Upper lobe of right lung (tissue), 1 donor: ENCODE data around the gene BACH1. TPM values are rescaled to one million over a fixed set of nuclear protein-coding genes. Genes with fewer than 3 reads are reported as not detected.
"Not testable (repeated sequence)": the region's sequence is repeated elsewhere in the genome, so short reads cannot be mapped to it uniquely, and the experiment has no call there.

Experiments
- ATAC-seq: fragments of 200-7000 bp; cut with Tn5 transposase; one replicate; pipeline ENCODE4 v1.9.1; 2020; ENCODE audit warnings: mild to moderate bottlenecking, moderate library complexity
- DNase-seq: peaks from one replicate; pipeline ENCODE4 v3.0.0-alpha.2; 2020
- H3K27ac ChIP-seq: fragments of 200-600 bp; one replicate; pipeline ENCODE4 v1.8.0; 2022
- H3K27me3 ChIP-seq: fragments of 200-600 bp; one replicate; pipeline ENCODE4 v1.8.0; 2022; ENCODE audit warnings: mild to moderate bottlenecking
- H3K36me3 ChIP-seq: fragments of 200-600 bp; one replicate; pipeline ENCODE4 v1.8.0; 2022
- H3K4me1 ChIP-seq: fragments of 200-600 bp; one replicate; pipeline ENCODE4 v1.8.0; 2022
- H3K4me3 ChIP-seq: fragments of 200-600 bp; one replicate; pipeline ENCODE4 v1.8.0; 2022; ENCODE audit warnings: mild to moderate bottlenecking
- H3K9me3 ChIP-seq: fragments of 200-600 bp; one replicate; pipeline ENCODE4 v1.8.0; 2022
- CTCF ChIP-seq: fragments of 200-600 bp; IDR thresholded peaks from one replicate; pipeline ENCODE4 v1.8.0; 2022; ENCODE audit warnings: antibody characterized with exemption
- intact Hi-C: fragments of 100-400 bp; cut with DNase I; formaldehyde crosslinking; loops from one replicate; pipeline ENCODE4 v1.11.0; 2022
- long read RNA-seq: library from polyadenylated mRNA; unstranded; transcript quantifications from one replicate; pipeline ENCODE4 v2.0.0, GENCODE V29; 2021
- total RNA-seq: library from RNA; stranded (reverse); fragmentation: NEBNext Ultra II Directional; extraction: Animal tissue kit (Norgen Biotek cat#: 25700); gene quantifications from one replicate; pipeline ENCODE4 v1.2.1, GENCODE V29; 2021
- donor health status: DM: no; HTN: yes; CAD: no; lungs with severe emphysema.

Gene BACH1
- 125 TPM for total RNA-seq
- long read RNA-seq, full-length matches to known transcripts: 47 of 92 reads
- long read RNA-seq, partial matches to known transcripts: 15 of 92 reads
- long read RNA-seq, other reads (novel, unspliced or antisense): 30 of 92 reads

GRCh38 chr21:29298348-29299045, at the start of gene BACH1:
TSS of gene BACH1 (plus strand) at chr21:29298922. CDS start at chr21:29321281, 22,359 bp downstream.
- DNase-seq (peak; percentile 96), ATAC-seq (peak; percentile 93)
- Histone ChIP-seq H3K4me1 (peaks cover 35% of the 10 kb centered on the region), H3K4me3 (peak within 1 kb of the TSS; percentile 77), H3K9me3 (no peaks in the 10 kb centered on the region), H3K36me3 (no peaks in the 10 kb centered on the region), H3K27me3 (no peaks in the 10 kb centered on the region), H3K27ac (peak within 1 kb of the TSS; percentile 92)
- peak; percentile 43 for TF ChIP-seq CTCF
- intact Hi-C loops: no loop called here

GRCh38 chr21:29249289-29249688, 49.4 kb upstream of the BACH1 start:
- H3K27me3 ChIP-seq, DNase-seq, intact Hi-C loops: not testable (repeated sequence)

GRCh38 chr21:29250636-29251035, 48.1 kb upstream of the BACH1 start:
- Histone ChIP-seq H3K9me3 (peaks cover 11% of the 10 kb centered on the region), H3K27ac (no peak overlapping the region), H3K36me3 (no peaks in the 10 kb centered on the region), H3K4me3 (no peak overlapping the region), H3K27me3 (no peaks in the 10 kb centered on the region), H3K4me1 (no peaks in the 10 kb centered on the region)
- ATAC-seq: peak; percentile 66
- no peak for DNase-seq
- intact Hi-C loops: no loop called here
- TF ChIP-seq CTCF: no peak

More at GRCh38 chr21:29249289-29249688, 49.4 kb upstream of the BACH1 start:
- H3K36me3 ChIP-seq, H3K9me3 ChIP-seq, H3K27ac ChIP-seq, H3K4me3 ChIP-seq, H3K4me1 ChIP-seq, ATAC-seq: not testable (repeated sequence)

GRCh38 chr21:29253861-29254260, 44.9 kb upstream of the BACH1 start:
- H3K4me1 ChIP-seq, ATAC-seq, intact Hi-C loops, H3K27ac ChIP-seq, DNase-seq, H3K36me3 ChIP-seq, H3K4me3 ChIP-seq, H3K27me3 ChIP-seq: not testable (repeated sequence)
- peaks cover 11% of the 10 kb centered on the region for H3K9me3 ChIP-seq

- DNase-seq (no peak), ATAC-seq (no peak)
- no peak for TF ChIP-seq CTCF
- peaks cover 6% of the 10 kb centered on the region for H3K4me1 ChIP-seq
- intact Hi-C loops: no loop called here
- H3K9me3 ChIP-seq: peaks cover 11% of the 10 kb centered on the region
- H3K27me3 ChIP-seq: no peaks in the 10 kb centered on the region
- H3K4me3 ChIP-seq: no peak overlapping the region
- H3K36me3 ChIP-seq: no peaks in the 10 kb centered on the region
- no peak overlapping the region for H3K27ac ChIP-seq
These were observed 44.2 kb upstream of the BACH1 start for GRCh38 chr21:29254550-29254949.

GRCh38 chr21:29256126-29256910, 42.4 kb upstream of the BACH1 start:
- peak; percentile 64 for ATAC-seq

More at GRCh38 chr21:29256126-29256910, 42.4 kb upstream of the BACH1 start:
- peaks cover 6% of the 10 kb centered on the region for H3K4me1 ChIP-seq
- H3K36me3 ChIP-seq: no peaks in the 10 kb centered on the region
- no peaks in the 10 kb centered on the region for H3K27me3 ChIP-seq
- H3K27ac ChIP-seq: no peak overlapping the region
- TF ChIP-seq CTCF: no peak
- H3K9me3 ChIP-seq: peaks cover 11% of the 10 kb centered on the region
- no peak for DNase-seq
- intact Hi-C loops: no loop called here
- no peak overlapping the region for H3K4me3 ChIP-seq
